Astrocyte (in vitro differentiated cells and primary cell): Measurements from ENCODE around the gene CFAP157.

Experiments used
- CTCF ChIP-seq: IDR thresholded peaks from 2 replicates; pipeline ENCODE4 v1.5.1; 2011; ENCODE audit warnings: low read depth, mild to moderate bottlenecking, inconsistent platforms, low read length, moderate library complexity; ENCODE audit not compliant: insufficient read depth
- EZH2 ChIP-seq: IDR thresholded peaks from 2 replicates; pipeline ENCODE4 v1.6.1; 2012; ENCODE audit warnings: mild to moderate bottlenecking, low read length, inconsistent platforms; ENCODE audit not compliant: insufficient read depth

DNA sequence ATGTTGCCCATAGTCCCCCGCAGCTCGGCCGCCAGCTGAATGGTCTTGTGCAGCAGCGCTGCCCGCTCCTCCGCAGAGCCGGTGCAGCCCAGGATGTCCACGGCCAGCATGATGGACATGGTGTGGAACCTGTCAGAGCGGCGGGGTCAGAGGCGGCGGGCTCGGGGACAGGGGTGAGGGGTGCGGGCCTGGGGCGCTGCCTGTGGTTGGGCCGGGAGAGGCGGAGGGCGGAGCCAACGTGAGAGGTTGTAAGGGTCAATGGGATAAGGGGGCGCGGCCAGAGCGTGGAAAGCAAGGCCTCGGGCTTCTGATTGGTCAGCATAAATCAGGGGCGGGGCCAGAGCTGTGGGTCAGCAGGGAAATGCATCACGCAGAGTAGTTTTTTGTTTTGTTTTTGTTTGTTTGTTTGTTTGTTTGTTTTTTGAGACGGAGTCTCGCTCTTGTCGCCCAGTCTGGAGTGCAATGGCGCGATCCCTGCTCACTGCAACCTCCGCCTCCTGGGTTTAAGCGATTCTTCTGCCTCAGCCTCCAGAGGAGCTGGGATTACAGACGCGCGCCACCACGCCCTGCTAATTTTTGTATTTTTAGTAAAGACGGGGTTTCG, 35.1 kb downstream of the CFAP157 start:
- TF ChIP-seq CTCF, result no peak
- TF ChIP-seq EZH2, result no peak
